H1 (cell line): Measurements from ENCODE around the gene ZNF597.
A peak's percentile ranks its signal among the peaks of the same experiment; 100 is the strongest.

Source experiments
- CHD1 ChIP-seq: IDR thresholded peaks from 2 replicates; pipeline ENCODE4 v1.6.1; 2012; ENCODE audit warnings: low read depth, low read length, improper control_type of control experiment
- CTCF ChIP-seq, 3 experiments: IDR thresholded peaks; 1 replicate in 2 of 3; 2 replicates in 1 of 3; pipeline versions ENCODE4 v1.5.1 to v1.6.1; 2011; ENCODE audit warnings: low read length in 3 of 3, mild to moderate bottlenecking in 3 of 3, inconsistent platforms in 2 of 3, low read depth in 1 of 3, moderate library complexity in 1 of 3; ENCODE audit not compliant: insufficient read depth in 1 of 3; ENCODE audit errors: control extremely low read depth in 1 of 3
- EP300 ChIP-seq, 2 experiments: IDR thresholded peaks; 1 replicate in 1 of 2; 2 replicates in 1 of 2; pipeline ENCODE4 v1.6.1; 2011 to 2012; ENCODE audit warnings: low read depth in 2 of 2, low read length in 2 of 2, mild to moderate bottlenecking in 2 of 2, borderline replicate concordance in 1 of 2, inconsistent platforms in 1 of 2, moderate library complexity in 1 of 2
- GTF2F1 ChIP-seq: IDR thresholded peaks from 2 replicates; pipeline ENCODE4 v1.6.1; 2012; ENCODE audit warnings: low read depth, low read length, improper control_type of control experiment, borderline replicate concordance
- POLR2AphosphoS5 ChIP-seq: IDR thresholded peaks from 2 replicates; pipeline ENCODE4 v1.6.1; 2011; ENCODE audit warnings: low read depth, low read length
- RAD21 ChIP-seq, 2 experiments: IDR thresholded peaks in 1 of 2; conservative IDR thresholded peaks in 1 of 2; 2 replicates each; pipeline ENCODE4 v1.6.1; 2011; ENCODE audit warnings: low read depth in 2 of 2, low read length in 2 of 2, improper control_type of control experiment in 1 of 2, inconsistent platforms in 1 of 2, mild to moderate bottlenecking in 1 of 2, moderate library complexity in 1 of 2
- SP2 ChIP-seq: IDR thresholded peaks from 2 replicates; pipeline ENCODE4 v1.6.1; 2012; ENCODE audit warnings: mild to moderate bottlenecking, low read length, inconsistent platforms
- TAF1 ChIP-seq: IDR thresholded peaks from 2 replicates; pipeline ENCODE4 v1.6.1; 2011; ENCODE audit warnings: mild to moderate bottlenecking, low read depth, low read length
- TBP ChIP-seq: IDR thresholded peaks from 2 replicates; pipeline ENCODE4 v1.6.1; 2011; ENCODE audit warnings: low read depth, low read length, improper control_type of control experiment

GRCh38 chr16:3461151-3461550 lies 17.8 kb upstream of the ZNF597 start:
- TF ChIP-seq SP2 = no peak
- no peak for TF ChIP-seq GTF2F1
- no peak for TF ChIP-seq EP300 (IDR thresholded peaks at IDR 0.05; ENCODE audit: borderline replicate concordance in 1 of 2, low read depth in 2 of 2, low read length in 2 of 2)
- no peak for TF ChIP-seq CTCF (IDR thresholded peaks at IDR 0.05; ENCODE audit: control extremely low read depth in 1 of 3, insufficient read depth in 1 of 3, low read depth in 1 of 3, low read length in 3 of 3)
- no peak for TF ChIP-seq TAF1
- TF ChIP-seq POLR2AphosphoS5 = no peak
- no peak for TF ChIP-seq TBP
- no peak for TF ChIP-seq CHD1
- TF ChIP-seq RAD21 (IDR thresholded peaks at IDR 0.05 in 1 of 2, conservative IDR thresholded peaks at IDR 0.05 in 1 of 2; ENCODE audit: low read depth in 2 of 2, low read length in 2 of 2) = peak in 1 of 2 experiments; percentile 10; a peak in 2 of 4 replicates
